HUES6 (cell line): Measurements from ENCODE around the gene STARD5.
A peak's percentile ranks its signal among the peaks of the same experiment; 100 is the strongest.

ENCODE experiments used
- H3K27ac ChIP-seq: 2 replicates; pipeline ENCODE4 v1.7.0; 2013; ENCODE audit warnings: low read depth, mild to moderate bottlenecking, low read length, inconsistent platforms
- H3K27me3 ChIP-seq: 2 replicates; pipeline ENCODE4 v1.6.1; 2013; ENCODE audit warnings: low read length; ENCODE audit not compliant: control insufficient read depth, insufficient read depth
- H3K36me3 ChIP-seq: 2 replicates; pipeline ENCODE4 v1.6.1; 2013; ENCODE audit warnings: low read length; ENCODE audit not compliant: control insufficient read depth, insufficient read depth
- H3K4me1 ChIP-seq: 2 replicates; pipeline ENCODE4 v1.6.1; 2013; ENCODE audit warnings: low read length; ENCODE audit not compliant: control insufficient read depth, insufficient read depth
- H3K4me3 ChIP-seq: 2 replicates; pipeline ENCODE4 v1.5.1; 2013; ENCODE audit warnings: low read depth, low read length
- H3K9ac ChIP-seq: one replicate; pipeline ENCODE4 v1.6.1; 2013; ENCODE audit warnings: mild to moderate bottlenecking, low read length
- H3K9me3 ChIP-seq: 2 replicates; pipeline ENCODE4 v1.6.1; 2013; ENCODE audit warnings: low read depth, low read length; ENCODE audit not compliant: control insufficient read depth, insufficient read depth

STARD5 gene, protein sequence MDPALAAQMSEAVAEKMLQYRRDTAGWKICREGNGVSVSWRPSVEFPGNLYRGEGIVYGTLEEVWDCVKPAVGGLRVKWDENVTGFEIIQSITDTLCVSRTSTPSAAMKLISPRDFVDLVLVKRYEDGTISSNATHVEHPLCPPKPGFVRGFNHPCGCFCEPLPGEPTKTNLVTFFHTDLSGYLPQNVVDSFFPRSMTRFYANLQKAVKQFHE

DNA sequence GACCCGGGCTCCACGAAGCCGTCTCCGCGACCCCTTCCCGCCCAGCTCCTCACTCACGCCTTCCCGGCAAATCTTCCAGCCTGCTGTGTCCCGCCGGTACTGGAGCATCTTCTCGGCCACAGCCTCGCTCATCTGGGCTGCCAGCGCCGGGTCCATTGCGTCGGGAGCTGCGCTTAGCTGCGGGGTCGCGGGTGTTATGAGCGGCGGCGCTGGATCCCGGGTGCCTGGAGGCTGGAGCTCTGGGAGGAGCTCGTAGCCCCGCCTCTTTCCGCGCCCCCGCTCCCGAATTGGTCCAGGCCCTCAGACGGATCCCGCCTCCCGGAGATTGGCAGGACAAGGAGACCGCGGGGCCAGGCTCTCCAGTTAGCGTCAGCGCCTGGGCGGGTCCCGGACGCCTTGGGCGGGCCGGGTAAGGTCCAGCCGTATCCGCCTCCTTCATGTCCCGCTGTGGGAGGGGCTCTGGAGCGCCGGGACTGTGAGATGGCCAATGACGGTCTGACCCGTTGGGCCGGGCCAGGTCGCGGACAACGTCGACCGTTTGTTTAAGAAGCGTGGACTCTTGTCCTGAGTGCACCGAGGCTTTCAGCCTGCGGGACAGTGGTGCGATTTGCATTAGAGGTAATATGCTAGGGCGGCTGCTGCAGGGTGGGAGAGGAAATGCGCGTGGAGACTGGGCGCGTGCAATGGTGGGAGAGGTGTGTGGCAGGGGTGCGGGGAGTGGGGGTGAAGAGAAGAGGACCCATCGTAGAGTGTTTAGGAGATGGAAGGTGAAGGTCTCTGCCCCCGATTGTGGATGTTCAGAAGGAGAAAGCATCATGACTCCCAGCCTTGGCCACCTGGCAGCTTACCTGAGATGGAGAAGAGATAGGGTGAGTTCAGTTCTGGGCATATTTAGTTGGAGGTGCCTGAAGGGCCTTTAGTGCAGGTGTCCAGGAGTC is at the start of gene STARD5:
Gene STARD5 (minus strand): TSS at position 198 of the 938 bp plus-strand sequence. CDS start 42 bp downstream, at position 156.
- Histone ChIP-seq H3K36me3 (peaks cover 7% of the 10 kb centered on the region), H3K27me3 (peaks cover 10% of the 10 kb centered on the region; the same call in 1 of the 2 replicates), H3K9me3 (no peaks in the 10 kb centered on the region), H3K4me1 (no peaks in the 10 kb centered on the region; the same call in 1 of the 2 replicates), H3K27ac (no peak within 1 kb of the TSS), H3K4me3 (peak within 1 kb of the TSS; percentile 76), H3K9ac (peak within 1 kb of the TSS; percentile 71)

DNA sequence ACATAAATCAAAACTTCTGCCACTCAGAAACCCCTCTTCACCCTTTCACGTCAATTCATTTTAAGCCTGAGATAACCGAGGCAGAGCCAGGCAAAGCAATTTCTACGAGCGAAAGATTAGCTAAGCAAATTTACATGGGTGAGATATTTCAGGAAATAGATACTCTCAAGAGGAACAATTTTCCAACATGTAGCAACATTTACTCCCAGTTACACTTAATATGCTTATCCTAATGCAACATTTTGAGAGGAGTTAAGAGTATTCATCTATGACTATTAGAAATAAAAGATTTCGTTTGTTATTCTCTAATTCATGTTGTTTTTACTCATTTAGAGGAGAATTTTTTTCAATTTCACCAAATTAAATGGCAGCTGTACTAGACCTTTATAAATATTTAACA is 49.2 kb upstream of the STARD5 start:
- H3K27me3 ChIP-seq: no peaks in the 10 kb centered on the region
- no peak overlapping the region for H3K27ac ChIP-seq
- H3K9me3 ChIP-seq: no peaks in the 10 kb centered on the region
- H3K4me3 ChIP-seq: no peak overlapping the region
- no peaks in the 10 kb centered on the region for H3K4me1 ChIP-seq
- H3K36me3 ChIP-seq: no peaks in the 10 kb centered on the region
- H3K9ac ChIP-seq: no peak overlapping the region

- H3K27ac ChIP-seq: no peak overlapping the region
- H3K9me3 ChIP-seq: no peaks in the 10 kb centered on the region
- no peaks in the 10 kb centered on the region for H3K27me3 ChIP-seq
- H3K4me3 ChIP-seq: no peak overlapping the region
- H3K36me3 ChIP-seq: no peaks in the 10 kb centered on the region
- H3K4me1 ChIP-seq: no peaks in the 10 kb centered on the region
- no peak overlapping the region for H3K9ac ChIP-seq
These were observed 48.6 kb upstream of the STARD5 start for GRCh38 chr15:81372575-81372974.

GRCh38 chr15:81363718-81364500 is 40.0 kb upstream of the STARD5 start:
- Histone ChIP-seq H3K27me3 (no peaks in the 10 kb centered on the region), H3K4me3 (no peak overlapping the region), H3K36me3 (no peaks in the 10 kb centered on the region), H3K4me1 (no peaks in the 10 kb centered on the region), H3K27ac (no peak overlapping the region), H3K9ac (no peak overlapping the region), H3K9me3 (no peaks in the 10 kb centered on the region)

DNA sequence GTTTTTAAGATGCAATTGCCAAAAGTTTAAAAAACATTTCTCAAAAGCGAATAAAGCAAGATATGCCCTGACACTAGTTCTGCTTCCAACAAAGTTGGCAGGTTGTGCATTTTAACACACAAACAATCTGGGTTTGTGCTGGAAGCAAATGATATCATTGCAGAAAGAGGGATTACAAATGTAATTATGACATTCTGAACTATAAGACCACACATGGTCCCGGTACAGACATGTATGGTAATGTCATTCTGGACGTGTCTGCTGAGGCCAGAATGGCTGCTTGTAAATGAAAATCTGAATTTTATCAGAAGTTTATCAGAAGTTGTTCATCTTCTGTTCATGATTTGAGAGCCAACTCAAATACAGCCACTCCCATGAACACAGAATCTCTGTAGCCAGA is 39.3 kb upstream of the STARD5 start:
- H3K4me3 ChIP-seq: no peak overlapping the region
- H3K9ac ChIP-seq: no peak overlapping the region
- H3K36me3 ChIP-seq: no peaks in the 10 kb centered on the region
- no peaks in the 10 kb centered on the region for H3K27me3 ChIP-seq
- no peaks in the 10 kb centered on the region for H3K4me1 ChIP-seq
- H3K9me3 ChIP-seq: no peaks in the 10 kb centered on the region
- no peak overlapping the region for H3K27ac ChIP-seq

- Histone ChIP-seq H3K36me3 (no peaks in the 10 kb centered on the region), H3K27me3 (no peaks in the 10 kb centered on the region), H3K27ac (no peak overlapping the region), H3K4me3 (no peak overlapping the region), H3K9ac (no peak overlapping the region), H3K9me3 (no peaks in the 10 kb centered on the region), H3K4me1 (no peaks in the 10 kb centered on the region)
These were observed 38.8 kb upstream of the STARD5 start for GRCh38 chr15:81362790-81363189.

DNA sequence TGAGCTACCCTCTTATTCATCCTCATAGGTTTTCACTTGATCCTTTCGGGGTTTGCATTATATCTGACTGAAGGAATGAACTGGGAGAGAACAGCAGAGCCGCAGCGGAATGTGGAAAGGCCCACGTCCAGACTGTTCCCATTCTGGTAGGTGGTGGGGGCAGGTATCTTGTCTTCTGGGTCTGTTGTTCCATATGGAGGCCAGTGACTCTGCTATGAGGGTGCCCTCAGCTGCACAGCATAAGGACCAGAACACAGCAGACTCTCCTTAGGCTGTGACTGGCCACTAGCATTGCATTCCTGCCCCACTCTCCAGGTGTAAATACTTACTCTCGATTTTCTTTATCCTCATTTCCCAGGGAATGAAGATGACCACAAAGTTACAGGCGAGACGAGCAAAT is 38.0 kb upstream of the STARD5 start:
- Histone ChIP-seq H3K9ac (no peak overlapping the region), H3K36me3 (no peaks in the 10 kb centered on the region), H3K9me3 (no peaks in the 10 kb centered on the region), H3K4me1 (peaks cover 5% of the 10 kb centered on the region; the same call in 1 of the 2 replicates), H3K4me3 (no peak overlapping the region), H3K27me3 (no peaks in the 10 kb centered on the region), H3K27ac (no peak overlapping the region)

GRCh38 chr15:81360491-81360890 is 36.5 kb upstream of the STARD5 start:
- no peak overlapping the region for H3K27ac ChIP-seq
- H3K9me3 ChIP-seq: no peaks in the 10 kb centered on the region
- H3K4me3 ChIP-seq: no peak overlapping the region
- peaks cover 12% of the 10 kb centered on the region; the same call in 1 of the 2 replicates for H3K4me1 ChIP-seq
- H3K36me3 ChIP-seq: no peaks in the 10 kb centered on the region
- no peaks in the 10 kb centered on the region for H3K27me3 ChIP-seq
- H3K9ac ChIP-seq: no peak overlapping the region

DNA sequence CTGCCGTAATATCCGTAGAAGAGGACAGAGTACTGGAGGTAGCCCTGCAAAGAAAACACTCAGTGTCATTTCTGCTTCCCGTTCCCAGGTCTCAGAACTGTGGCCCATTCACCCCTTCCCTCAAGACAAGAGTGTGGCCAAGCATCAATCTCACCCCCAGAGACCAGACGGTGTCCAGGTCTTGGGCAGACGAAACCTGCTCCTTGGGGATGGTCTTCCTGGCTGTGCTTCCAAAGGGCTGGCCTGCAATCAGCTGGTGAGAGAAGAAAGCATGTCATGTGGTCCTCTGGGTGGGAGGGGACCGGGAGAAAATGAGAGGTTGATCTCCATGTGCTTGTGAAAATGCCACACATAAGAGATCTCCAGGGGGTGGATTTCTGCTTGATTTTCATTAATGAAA is 34.3 kb upstream of the STARD5 start:
- Histone ChIP-seq H3K27me3 (no peaks in the 10 kb centered on the region), H3K9me3 (no peaks in the 10 kb centered on the region), H3K4me3 (no peak overlapping the region), H3K36me3 (no peaks in the 10 kb centered on the region), H3K27ac (no peak overlapping the region), H3K4me1 (peaks cover 12% of the 10 kb centered on the region; the same call in 1 of the 2 replicates), H3K9ac (no peak overlapping the region)

GRCh38 chr15:81357180-81357686 is 33.3 kb upstream of the STARD5 start:
- no peak overlapping the region for H3K27ac ChIP-seq

More at GRCh38 chr15:81357180-81357686, 33.3 kb upstream of the STARD5 start:
- Histone ChIP-seq H3K9me3 (no peaks in the 10 kb centered on the region), H3K4me3 (no peak overlapping the region), H3K9ac (no peak overlapping the region), H3K27me3 (no peaks in the 10 kb centered on the region), H3K4me1 (peaks cover 12% of the 10 kb centered on the region; the same call in 1 of the 2 replicates), H3K36me3 (no peaks in the 10 kb centered on the region)
